Left ventricle myocardium inferior (tissue), 1 donor: ENCODE measurements around the gene SGCD. TPM values are rescaled to one million over a fixed set of nuclear protein-coding genes. Genes with fewer than 3 reads are reported as not detected.

Source experiments
- DNase-seq: peaks from one replicate; pipeline ENCODE4 v3.0.0-alpha.2; 2020
- H3K27ac ChIP-seq: fragments of 200-600 bp; replicated peaks from 2 replicates; pipeline ENCODE4 v1.8.0; 2021
- H3K27me3 ChIP-seq: fragments of 200-600 bp; 2 replicates; pipeline ENCODE4 v1.8.0; 2021; ENCODE audit warnings: low read depth
- H3K36me3 ChIP-seq: fragments of 200-600 bp; 2 replicates; pipeline ENCODE4 v1.8.0; 2021
- H3K4me1 ChIP-seq: fragments of 200-600 bp; 2 replicates; pipeline ENCODE4 v1.8.0; 2021
- H3K4me3 ChIP-seq: fragments of 200-600 bp; 2 replicates; pipeline ENCODE4 v1.8.0; 2021; ENCODE audit warnings: mild to moderate bottlenecking, moderate library complexity
- H3K9me3 ChIP-seq: fragments of 200-600 bp; replicated peaks from 2 replicates; pipeline ENCODE4 v1.8.0; 2021
- CTCF ChIP-seq: fragments of 200-600 bp; IDR thresholded peaks from 2 replicates; pipeline ENCODE4 v1.8.0; 2021; ENCODE audit warnings: antibody characterized with exemption, mild to moderate bottlenecking, borderline replicate concordance
- intact Hi-C: fragments of 100-400 bp; cut with micrococcal nuclease; formaldehyde crosslinking; loops from one replicate; pipeline ENCODE4 v1.11.0; 2022
- total RNA-seq: library from RNA; stranded (reverse); fragmentation: NEBNext Ultra II Directional; extraction: Animal tissue kit (Norgen Biotek cat#: 25700); gene quantifications from one replicate; pipeline ENCODE4 v1.2.1, GENCODE V29; 2021
- donor health status: DM: no; HTN: yes; CAD: no; lungs with severe emphysema.

SGCD gene
- total RNA-seq, 1 donor from 2014 or later = 98.7 TPM

- no peak overlapping the region for H3K27ac ChIP-seq
- no peak overlapping the region for H3K4me3 ChIP-seq
- no peaks in the 10 kb centered on the region for H3K27me3 ChIP-seq
- TF ChIP-seq CTCF = no peak
- no peak for DNase-seq
- intact Hi-C loops = no loop called here
- no peaks in the 10 kb centered on the region for H3K36me3 ChIP-seq
- H3K4me1 ChIP-seq = peaks cover 51% of the 10 kb centered on the region
- H3K9me3 ChIP-seq = no peaks in the 10 kb centered on the region
Observed at GRCh38 chr5:156388233-156388632, 61.3 kb downstream of the SGCD start.

- Histone ChIP-seq H3K4me1 (peaks cover 42% of the 10 kb centered on the region), H3K27me3 (no peaks in the 10 kb centered on the region), H3K9me3 (peaks cover 7% of the 10 kb centered on the region), H3K27ac (no peak overlapping the region), H3K36me3 (no peaks in the 10 kb centered on the region), H3K4me3 (no peak overlapping the region)
- TF ChIP-seq CTCF = no peak
- no peak for DNase-seq
- intact Hi-C loops = no loop called here
Observed at GRCh38 chr5:156391139-156391538, 64.2 kb downstream of the SGCD start.

GRCh38 chr5:156393980-156394379 lies 67.0 kb downstream of the SGCD start:
- no peak for TF ChIP-seq CTCF
- peak overlapping the region; percentile 74 for H3K27ac ChIP-seq
- peaks cover 46% of the 10 kb centered on the region for H3K4me1 ChIP-seq
- intact Hi-C loops = no loop called here
- no peaks in the 10 kb centered on the region for H3K27me3 ChIP-seq
- H3K9me3 ChIP-seq = peaks cover 7% of the 10 kb centered on the region
- H3K4me3 ChIP-seq = no peak overlapping the region
- H3K36me3 ChIP-seq = no peaks in the 10 kb centered on the region
- no peak for DNase-seq

- Histone ChIP-seq H3K36me3 (no peaks in the 10 kb centered on the region), H3K9me3 (peaks cover 7% of the 10 kb centered on the region), H3K27me3 (no peaks in the 10 kb centered on the region), H3K27ac (peak overlapping the region; percentile 74), H3K4me1 (peaks cover 54% of the 10 kb centered on the region), H3K4me3 (no peak overlapping the region)
- no peak for DNase-seq
- intact Hi-C loops = no loop called here
- no peak for TF ChIP-seq CTCF
Observed at GRCh38 chr5:156394642-156395305, 67.8 kb downstream of the SGCD start.

- intact Hi-C loops = no loop called here
- H3K27ac ChIP-seq = peak overlapping the region; percentile 74
Observed at GRCh38 chr5:156395306-156395675, 68.3 kb downstream of the SGCD start.

More at GRCh38 chr5:156395306-156395675, 68.3 kb downstream of the SGCD start:
- Histone ChIP-seq H3K36me3 (no peaks in the 10 kb centered on the region), H3K27me3 (no peaks in the 10 kb centered on the region), H3K4me3 (no peak overlapping the region), H3K4me1 (peaks cover 60% of the 10 kb centered on the region), H3K9me3 (peaks cover 7% of the 10 kb centered on the region)
- DNase-seq = no peak
- no peak for TF ChIP-seq CTCF
